ENCODE measurements around the gene PSMF1. TPM values are rescaled to one million over a fixed set of nuclear protein-coding genes. Genes with fewer than 3 reads are reported as not detected.

Gene PSMF1
- total RNA-seq, 1 experiment from 2014 or later, result 153 TPM

- H4K20me1 ChIP-seq (ENCODE audit: insufficient read depth), result no peaks in the 10 kb centered on the region
- BruUV-seq (replicated peaks), result no TSS peak
- peaks cover 11% of the 10 kb centered on the region for H3K27me3 ChIP-seq (ENCODE audit: insufficient read depth, low read length)
- H3K79me2 ChIP-seq (ENCODE audit: insufficient read depth, low read length), result no peaks in the 10 kb centered on the region
- H2AFZ ChIP-seq (ENCODE audit: low read depth, low read length, poor library complexity, severe bottlenecking), result no peak overlapping the region
- H3K4me2 ChIP-seq (ENCODE audit: low read length), result no peak overlapping the region
- no peak for ATAC-seq
- TF ChIP-seq EZH2 (IDR thresholded peaks at IDR 0.05) (no peak), FOSL1 (IDR thresholded peaks at IDR 0.05; ENCODE audit: low read depth) (no peak), CBX3 (IDR thresholded peaks at IDR 0.05; ENCODE audit: low read depth) (no peak), REST (IDR thresholded peaks at IDR 0.05; ENCODE audit: low read depth) (no peak), ZFX (IDR thresholded peaks at IDR 0.05) (no peak), ZNF274 (IDR thresholded peaks at IDR 0.05; ENCODE audit: low read depth, low read length) (no peak), RAD21 (IDR thresholded peaks at IDR 0.05; ENCODE audit: low read depth) (no peak), CEBPB (IDR thresholded peaks at IDR 0.05; ENCODE audit: low read depth) (no peak), MAX (IDR thresholded peaks at IDR 0.05) (no peak), JUND (IDR thresholded peaks at IDR 0.05) (no peak), YY1 (IDR thresholded peaks at IDR 0.05; ENCODE audit: extremely low read depth, insufficient replicate concordance, low read depth, low read length) (no peak), SP1 (IDR thresholded peaks at IDR 0.05; ENCODE audit: low read depth) (no peak), SRF (IDR thresholded peaks at IDR 0.05; ENCODE audit: low read depth) (no peak), ZBTB33 (IDR thresholded peaks at IDR 0.05; ENCODE audit: extremely low read depth, insufficient replicate concordance, low read length) (no peak)
- ChIA-PET RAD21 (ENCODE audit: low non-redundant PET in 1 of 2, low total read pairs in 2 of 2, uncharacterized antibody in 2 of 2, unreplicated experiment in 2 of 2) (no interaction called here), POLR2A (no interaction called here), CTCF (interaction anchor here (1.1 to 1.5 kb wide), 3 partner anchors 102 to 293 kb away, joined by 3 to 4 read pairs (median 3); no protein-coding TSS in a partner anchor)
- H3K9ac ChIP-seq (ENCODE audit: low read length), result no peak overlapping the region
- DNase-seq (ENCODE audit: low read depth, low spot score), result no peak
- H3K9me3 ChIP-seq (ENCODE audit: control insufficient read depth in 1 of 2, insufficient read depth in 1 of 2, low read depth in 1 of 2, low read length in 2 of 2), result no peaks in the 10 kb centered on the region
- no peaks in the 10 kb centered on the region for H3K36me3 ChIP-seq (ENCODE audit: control insufficient read depth in 1 of 2, insufficient read depth in 2 of 2, low read length in 2 of 2)
- intact Hi-C loops (cut with micrococcal nuclease), result loop anchor here (10.0 kb wide), 3 partner anchors 96 to 254 kb away; partner anchors contain the start of genes NSFL1C and PSMF1
- no peak overlapping the region for H3K4me3 ChIP-seq (replicated peaks in 1 of 2; ENCODE audit: low read depth in 1 of 2, low read length in 2 of 2)
- H3K4me1 ChIP-seq (ENCODE audit: control insufficient read depth in 1 of 2, insufficient read depth in 2 of 2, low read length in 2 of 2), result peaks cover 5 to 16% of the 10 kb centered on the region in 2 experiments; a peak in 3 of 4 replicates
- H3K9me2 ChIP-seq (ENCODE audit: insufficient read depth), result no peaks in the 10 kb centered on the region
- H3K27ac ChIP-seq (ENCODE audit: low read depth, low read length), result no peak overlapping the region
Measured at GRCh38 chr20:1210501-1210900, 92.1 kb downstream of the PSMF1 start.
